Glutamatergic neuron (in vitro differentiated cells): ENCODE data around the gene TNFAIP3. TPM values are rescaled to one million over a fixed set of nuclear protein-coding genes. Genes with fewer than 3 reads are reported as not detected.

Experiments used
- DNase-seq: peaks from one replicate; pipeline ENCODE4 v3.0.0; 2022
- H3K27ac Mint-ChIP-seq: one replicate; pipeline ENCODE4 v1.8.0; 2020; ENCODE audit warnings: mild to moderate bottlenecking, mixed read lengths, inconsistent platforms; ENCODE audit not compliant: unreplicated experiment
- H3K27me3 Mint-ChIP-seq: one replicate; pipeline ENCODE4 v1.8.0; 2020; ENCODE audit warnings: mild to moderate bottlenecking, moderate library complexity, mixed read lengths, inconsistent platforms; ENCODE audit not compliant: unreplicated experiment
- H3K36me3 Mint-ChIP-seq: one replicate; pipeline ENCODE4 v1.8.0; 2020; ENCODE audit warnings: mild to moderate bottlenecking, mixed read lengths, inconsistent platforms; ENCODE audit not compliant: unreplicated experiment
- H3K4me1 Mint-ChIP-seq: one replicate; pipeline ENCODE4 v1.8.0; 2020; ENCODE audit warnings: mild to moderate bottlenecking, low read depth, mixed read lengths, inconsistent platforms; ENCODE audit not compliant: unreplicated experiment
- H3K4me3 Mint-ChIP-seq: one replicate; pipeline ENCODE4 v1.8.0; 2020; ENCODE audit warnings: mild to moderate bottlenecking, mixed read lengths, inconsistent platforms; ENCODE audit not compliant: unreplicated experiment
- H3K9me3 Mint-ChIP-seq: one replicate; pipeline ENCODE4 v1.8.0; 2020; ENCODE audit warnings: mild to moderate bottlenecking, moderate library complexity, mixed read lengths, inconsistent platforms; ENCODE audit not compliant: unreplicated experiment
- total RNA-seq: library from RNA; stranded (reverse); fragmentation: NEBNext Ultra II Directional; extraction: Animal tissue kit (Norgen Biotek cat#: 25700); gene quantifications from one replicate; pipeline ENCODE4 v1.2.1, GENCODE V29; 2021; ENCODE audit not compliant: unreplicated experiment
- TF ChIP-seq, protein P1 (sequence below): fragments of 200-600 bp; sonication (generic); IDR thresholded peaks from one replicate; pipeline ENCODE4 v1.5.0; 2021; ENCODE audit not compliant: partially characterized antibody, unreplicated experiment

The TNFAIP3 gene
- total RNA-seq, 1 donor from 2014 or later, result 2.2 TPM

- TF ChIP-seq, protein P1, sequence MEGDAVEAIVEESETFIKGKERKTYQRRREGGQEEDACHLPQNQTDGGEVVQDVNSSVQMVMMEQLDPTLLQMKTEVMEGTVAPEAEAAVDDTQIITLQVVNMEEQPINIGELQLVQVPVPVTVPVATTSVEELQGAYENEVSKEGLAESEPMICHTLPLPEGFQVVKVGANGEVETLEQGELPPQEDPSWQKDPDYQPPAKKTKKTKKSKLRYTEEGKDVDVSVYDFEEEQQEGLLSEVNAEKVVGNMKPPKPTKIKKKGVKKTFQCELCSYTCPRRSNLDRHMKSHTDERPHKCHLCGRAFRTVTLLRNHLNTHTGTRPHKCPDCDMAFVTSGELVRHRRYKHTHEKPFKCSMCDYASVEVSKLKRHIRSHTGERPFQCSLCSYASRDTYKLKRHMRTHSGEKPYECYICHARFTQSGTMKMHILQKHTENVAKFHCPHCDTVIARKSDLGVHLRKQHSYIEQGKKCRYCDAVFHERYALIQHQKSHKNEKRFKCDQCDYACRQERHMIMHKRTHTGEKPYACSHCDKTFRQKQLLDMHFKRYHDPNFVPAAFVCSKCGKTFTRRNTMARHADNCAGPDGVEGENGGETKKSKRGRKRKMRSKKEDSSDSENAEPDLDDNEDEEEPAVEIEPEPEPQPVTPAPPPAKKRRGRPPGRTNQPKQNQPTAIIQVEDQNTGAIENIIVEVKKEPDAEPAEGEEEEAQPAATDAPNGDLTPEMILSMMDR, result no peak
- H3K4me3 Mint-ChIP-seq, result no peak overlapping the region
- H3K4me1 Mint-ChIP-seq, result peaks cover 8% of the 10 kb centered on the region
- no peak overlapping the region for H3K27ac Mint-ChIP-seq
- H3K27me3 Mint-ChIP-seq, result peaks cover 5% of the 10 kb centered on the region
- H3K36me3 Mint-ChIP-seq, result no peaks in the 10 kb centered on the region
- no peaks in the 10 kb centered on the region for H3K9me3 Mint-ChIP-seq
- no peak for DNase-seq
These were observed 2.1 kb upstream of the TNFAIP3 start for GRCh38 chr6:137864812-137865508.

DNA sequence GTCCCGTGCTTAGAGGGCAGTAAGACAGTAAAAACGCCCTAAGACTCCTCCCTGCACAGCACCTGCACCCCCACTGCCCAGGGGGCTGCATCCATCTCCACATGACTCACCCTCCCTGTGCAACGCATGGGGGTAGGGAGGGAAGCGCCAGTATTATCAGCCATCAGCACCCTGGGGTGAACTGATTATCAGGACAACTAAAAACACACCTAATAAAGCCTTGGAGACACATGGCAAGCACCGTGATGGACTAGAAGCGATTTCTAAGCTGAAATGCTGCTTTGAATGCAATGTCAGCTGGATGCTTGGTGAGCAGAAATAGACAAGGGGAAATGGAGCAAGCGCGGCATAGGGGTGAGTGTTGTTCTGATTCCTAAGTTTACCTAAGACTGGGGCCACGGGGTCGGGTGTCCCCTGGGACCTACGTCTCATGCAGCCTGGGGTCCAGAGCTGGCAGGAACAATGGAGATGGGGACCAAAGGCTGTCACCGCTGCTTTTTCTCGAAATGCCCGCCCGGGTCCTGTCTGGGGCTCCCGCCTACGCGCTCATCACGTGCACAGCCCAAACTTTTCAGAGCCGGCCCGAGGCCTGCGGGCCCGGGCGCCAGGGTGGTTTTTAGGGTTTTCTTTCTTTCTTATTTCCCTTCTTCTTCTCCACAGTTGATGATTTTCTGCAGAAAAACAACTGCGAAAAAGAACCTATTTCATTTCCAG, 702 bp upstream of the TNFAIP3 start:
- peak overlapping the region; percentile 82 for H3K27ac Mint-ChIP-seq
- peaks cover 8% of the 10 kb centered on the region for H3K4me1 Mint-ChIP-seq
- TF ChIP-seq, protein P1, result no peak

GRCh38 chr6:137867685-137868509, 838 bp downstream of the TNFAIP3 start:
- no peaks in the 10 kb centered on the region for H3K9me3 Mint-ChIP-seq
- peaks cover 5% of the 10 kb centered on the region for H3K4me1 Mint-ChIP-seq
- H3K27me3 Mint-ChIP-seq, result peaks cover 5% of the 10 kb centered on the region
- H3K27ac Mint-ChIP-seq, result peak overlapping the region; percentile 67
- TF ChIP-seq, protein P1, result no peak
- H3K36me3 Mint-ChIP-seq, result no peaks in the 10 kb centered on the region
- DNase-seq, result peak; percentile 27
- peak overlapping the region; percentile 92 for H3K4me3 Mint-ChIP-seq

More for the DNA sequence above, 702 bp upstream of the TNFAIP3 start:
- peak; percentile 30 for DNase-seq
- Mint-ChIP-seq H3K4me3 (peak overlapping the region; percentile 95), H3K36me3 (no peaks in the 10 kb centered on the region), H3K27me3 (peaks cover 5% of the 10 kb centered on the region), H3K9me3 (no peaks in the 10 kb centered on the region)

DNA sequence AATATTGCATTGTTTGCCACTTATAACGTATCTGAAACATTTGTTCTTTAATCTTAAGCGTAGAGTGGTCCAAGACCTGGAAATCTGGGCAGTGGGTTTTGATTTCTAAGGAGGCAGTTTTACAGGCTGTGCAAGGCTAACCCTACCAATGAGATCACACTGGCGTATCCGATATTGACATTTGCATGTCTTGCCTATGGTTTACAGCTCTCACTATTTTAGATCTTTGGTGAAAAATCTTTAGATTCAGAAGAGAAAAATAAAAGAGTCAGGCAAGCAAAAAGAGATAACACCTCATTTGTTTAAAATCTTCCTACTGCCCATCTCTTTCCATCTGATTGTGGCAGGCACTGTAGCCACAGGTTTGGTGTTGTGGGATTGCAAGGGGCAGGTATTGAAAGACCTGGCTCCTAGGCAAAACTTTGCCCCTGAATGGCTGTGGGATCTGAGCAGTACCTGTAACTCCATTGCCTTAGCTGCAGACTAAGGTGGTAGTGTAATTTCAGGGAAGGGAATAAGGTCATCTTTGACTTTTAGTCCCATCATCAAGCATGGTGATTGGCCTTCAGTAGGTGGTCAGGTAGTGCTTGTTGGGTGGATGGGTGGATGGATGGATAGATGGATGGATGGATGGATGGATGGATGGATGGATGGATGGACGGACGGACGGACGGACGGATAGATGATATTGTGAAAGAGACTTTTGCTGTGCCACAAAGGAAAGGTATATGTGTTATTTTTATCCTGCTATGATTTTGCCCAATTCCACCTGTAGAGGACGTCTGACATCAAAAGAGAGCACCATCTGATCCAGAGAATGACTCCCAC, 1.9 kb downstream of the TNFAIP3 start:
- Mint-ChIP-seq H3K27ac (no peak overlapping the region), H3K27me3 (peaks cover 5% of the 10 kb centered on the region), H3K4me3 (no peak overlapping the region), H3K9me3 (no peaks in the 10 kb centered on the region), H3K36me3 (no peaks in the 10 kb centered on the region), H3K4me1 (peaks cover 5% of the 10 kb centered on the region)
- no peak for DNase-seq
- TF ChIP-seq, protein P1, result no peak
